DMS79 treated with DMSO at 0.1 percent for 48 hours (cell line): ENCODE measurements around the gene CCBE1.

Source experiments
- DNase-seq: peaks from one replicate; lab custom pipeline; 2025; lab: John Stamatoyannopoulos, UW

Gene CCBE1

DNA sequence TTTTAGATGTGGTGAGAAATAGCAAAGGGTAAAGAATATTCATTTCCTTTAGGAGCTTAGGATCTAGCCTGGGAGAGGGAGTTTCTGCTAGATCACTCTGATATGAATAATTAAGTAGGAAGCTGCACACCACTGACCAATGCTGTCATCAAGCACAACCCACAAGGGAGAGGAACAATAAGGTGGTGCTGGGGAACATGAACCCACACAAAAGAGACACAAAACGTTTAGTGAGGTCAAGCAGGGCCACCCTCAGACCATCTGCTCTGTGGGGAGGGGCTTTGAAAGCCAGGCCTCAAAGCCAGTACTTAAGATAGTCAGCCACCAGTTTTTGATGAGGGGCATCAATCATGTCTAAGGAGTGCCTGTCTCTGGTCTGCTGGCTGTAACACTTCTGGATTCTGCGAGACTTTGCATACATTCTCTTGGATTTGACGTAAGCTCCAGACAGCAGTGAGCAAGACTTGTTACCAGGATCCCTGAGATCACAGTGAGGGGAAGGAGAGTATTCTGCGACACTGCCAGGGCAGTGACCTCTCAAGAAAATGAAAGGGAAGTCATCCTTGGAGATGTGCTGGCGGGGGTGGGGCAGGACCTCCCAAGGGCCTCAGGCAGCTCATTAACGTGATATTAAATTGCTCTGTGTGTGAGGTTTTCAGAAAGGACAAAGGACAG is 127.0 kb downstream of the CCBE1 start:
- DNase-seq, result no peak

- DNase-seq, result no peak
Measured at GRCh38 chr18:59569390-59569791, 127.8 kb downstream of the CCBE1 start.

DNA sequence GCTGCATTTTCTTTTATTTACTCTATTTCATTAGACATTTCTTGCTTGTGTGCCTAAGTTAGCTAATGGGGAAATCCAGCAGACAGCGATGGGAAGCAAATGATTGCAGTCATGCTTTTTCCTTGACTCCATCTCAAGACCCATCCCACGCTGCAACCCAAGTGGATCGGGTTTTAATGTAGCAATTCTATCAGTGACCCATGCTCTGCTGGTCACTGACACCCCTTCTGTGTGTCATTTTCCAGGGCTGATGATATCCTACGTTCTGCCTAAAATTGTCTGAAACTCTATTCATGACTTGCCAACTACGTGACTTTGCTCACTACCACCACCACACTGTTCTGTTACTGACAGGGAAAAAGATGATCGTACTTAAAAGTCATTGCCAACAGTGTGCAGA is 129.8 kb downstream of the CCBE1 start:
- no peak for DNase-seq

- DNase-seq, result no peak
Measured at GRCh38 chr18:59566533-59566971, 130.7 kb downstream of the CCBE1 start.

DNA sequence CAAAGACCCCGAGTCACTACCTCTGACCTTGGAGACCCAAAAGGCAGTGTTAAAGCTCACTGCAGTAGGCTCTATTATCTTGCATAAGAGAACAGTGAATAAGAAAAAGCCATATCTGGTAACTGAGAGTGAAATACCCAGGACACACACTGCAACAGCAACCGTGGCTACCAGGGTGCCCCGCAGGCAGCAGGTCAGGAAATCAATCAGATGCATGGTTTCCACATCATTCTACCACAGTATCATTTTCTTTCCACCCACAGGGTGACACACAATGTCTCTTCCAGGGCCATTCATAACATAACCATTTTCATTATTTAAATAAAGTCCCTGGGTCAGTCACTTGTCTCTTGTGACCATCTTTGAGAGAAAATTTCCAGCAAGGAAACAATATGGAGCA is 131.3 kb downstream of the CCBE1 start:
- no peak for DNase-seq

DNA sequence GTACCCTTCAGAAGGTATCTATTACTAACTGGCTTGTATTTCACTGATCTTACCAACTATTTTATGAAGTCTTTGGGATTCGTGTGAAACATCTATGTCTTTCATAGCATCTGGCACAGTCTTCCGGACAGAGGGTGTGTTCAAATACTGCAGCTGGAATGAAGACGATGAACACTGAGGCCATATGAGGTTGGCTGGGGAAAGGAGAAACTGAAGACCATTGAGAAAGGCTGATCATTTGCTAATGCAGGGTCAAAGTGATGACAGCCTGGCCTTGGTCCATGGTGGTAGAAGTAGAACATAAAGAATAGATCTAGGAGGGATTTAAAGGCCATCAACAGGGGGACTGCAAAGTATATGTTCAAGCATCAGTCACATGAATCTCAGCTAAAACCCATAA is 132.7 kb downstream of the CCBE1 start:
- no peak for DNase-seq

DNA sequence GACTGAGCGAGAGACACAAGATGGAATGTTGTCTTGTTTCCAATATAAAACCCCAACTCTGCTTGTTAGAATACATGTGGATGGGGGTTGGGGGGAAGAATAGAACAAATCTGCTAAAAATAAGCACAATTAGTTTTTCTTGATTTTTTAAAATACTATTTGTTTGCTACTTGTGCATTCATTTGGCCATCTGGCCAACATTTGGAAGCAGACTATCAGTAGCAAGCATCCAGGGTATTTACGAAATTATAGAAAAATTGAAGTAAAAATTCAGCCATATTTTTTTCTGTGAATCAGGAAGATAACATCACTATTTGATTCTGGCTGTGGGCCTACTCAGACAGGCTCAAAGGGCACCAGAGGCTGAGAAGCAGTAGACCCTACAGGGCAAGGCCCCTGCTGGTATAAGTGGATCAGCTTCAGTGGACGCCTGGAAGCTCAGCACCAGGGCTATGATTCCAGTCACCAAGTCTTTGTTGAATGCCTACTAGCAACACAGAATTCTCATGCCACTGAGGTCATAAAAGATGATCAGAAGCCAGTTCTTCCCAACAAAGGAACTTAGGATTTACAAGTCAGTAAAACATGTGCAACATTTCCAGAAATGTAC is 133.9 kb downstream of the CCBE1 start:
- no peak for DNase-seq

DNA sequence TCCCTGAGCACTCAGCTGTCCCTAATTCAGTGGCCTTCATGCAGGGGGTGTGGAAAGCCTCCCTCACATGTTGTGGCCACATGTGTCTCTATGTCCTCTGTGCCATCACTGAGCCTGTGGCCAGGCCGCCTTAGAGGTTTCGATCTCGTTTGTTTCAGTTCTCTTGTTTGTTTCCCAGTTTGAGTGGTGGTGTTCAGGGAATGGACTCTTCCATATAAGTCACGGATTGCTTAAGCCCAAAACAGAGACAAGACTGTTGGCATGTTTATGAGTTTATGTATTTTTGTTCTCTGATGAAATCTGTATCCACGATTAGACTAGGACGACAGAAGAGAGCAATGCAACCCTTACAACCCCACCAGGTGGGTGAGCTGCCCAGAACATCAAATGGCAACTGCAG is 134.5 kb downstream of the CCBE1 start:
- DNase-seq, result no peak

GRCh38 chr18:59561612-59562011 is 135.6 kb downstream of the CCBE1 start:
- DNase-seq, result no peak

DNA sequence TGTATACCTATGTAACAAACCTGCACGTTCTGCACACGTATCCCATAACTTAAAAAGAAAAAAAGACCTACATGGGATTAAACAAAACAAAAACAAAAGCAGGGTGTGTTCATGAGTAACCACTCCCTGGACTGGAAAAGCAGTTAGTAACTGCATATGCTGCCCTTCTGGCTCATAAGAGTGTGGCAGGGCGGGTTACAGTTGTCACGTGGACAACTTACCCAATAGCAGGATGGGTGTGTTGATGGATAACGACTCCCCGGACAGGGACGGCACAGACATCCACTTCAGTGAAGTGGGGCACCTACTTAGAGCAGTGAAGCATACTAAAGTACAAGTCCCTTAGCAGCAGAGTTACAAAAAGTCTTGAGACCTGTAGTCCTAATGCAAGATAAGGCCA is 136.7 kb downstream of the CCBE1 start:
- DNase-seq, result no peak

- no peak for DNase-seq
Measured at GRCh38 chr18:59559528-59559927, 137.7 kb downstream of the CCBE1 start.

GRCh38 chr18:59555995-59556659 is 141.1 kb downstream of the CCBE1 start:
- DNase-seq, result no peak

GRCh38 chr18:59554796-59555335 is 142.4 kb downstream of the CCBE1 start:
- DNase-seq, result no peak

- DNase-seq, result no peak
Measured at GRCh38 chr18:59553273-59553870, 143.9 kb downstream of the CCBE1 start.

DNA sequence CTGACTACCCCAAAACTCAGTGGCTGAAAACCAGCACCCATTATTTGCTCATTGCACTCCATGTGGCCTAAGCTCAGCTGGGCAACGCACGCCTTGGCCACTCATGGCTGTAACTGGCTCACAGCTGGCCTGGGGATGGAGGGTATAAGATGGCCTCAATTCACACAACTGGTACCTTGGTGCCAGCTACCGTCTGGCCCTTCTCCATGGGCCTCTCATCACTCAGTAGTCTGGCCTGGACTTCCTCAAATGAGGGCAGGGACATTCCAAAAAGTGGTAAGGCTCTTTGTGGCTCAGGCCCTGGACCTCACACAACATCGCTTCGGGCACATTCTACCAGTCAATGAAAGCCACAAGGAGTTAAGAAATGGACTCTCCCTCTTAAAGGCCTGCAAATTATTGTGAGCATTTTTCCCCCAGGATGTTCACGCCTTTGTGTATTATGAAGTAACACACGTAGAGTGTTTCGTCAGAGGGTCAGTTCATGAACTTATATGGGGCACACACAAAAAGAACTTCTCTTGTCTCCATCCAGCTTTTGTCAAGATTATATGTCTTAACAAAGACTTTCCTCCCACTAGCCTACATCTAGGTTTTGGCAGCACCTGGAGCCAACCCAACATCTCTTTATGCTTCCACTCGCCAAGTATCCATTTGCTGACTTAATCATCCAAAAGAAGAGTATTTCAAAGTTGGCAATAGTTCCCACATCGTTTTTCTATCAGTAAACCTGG is 145.2 kb downstream of the CCBE1 start:
- no peak for DNase-seq

GRCh38 chr18:59550174-59550516 is 147.1 kb downstream of the CCBE1 start:
- DNase-seq, result no peak

DNA sequence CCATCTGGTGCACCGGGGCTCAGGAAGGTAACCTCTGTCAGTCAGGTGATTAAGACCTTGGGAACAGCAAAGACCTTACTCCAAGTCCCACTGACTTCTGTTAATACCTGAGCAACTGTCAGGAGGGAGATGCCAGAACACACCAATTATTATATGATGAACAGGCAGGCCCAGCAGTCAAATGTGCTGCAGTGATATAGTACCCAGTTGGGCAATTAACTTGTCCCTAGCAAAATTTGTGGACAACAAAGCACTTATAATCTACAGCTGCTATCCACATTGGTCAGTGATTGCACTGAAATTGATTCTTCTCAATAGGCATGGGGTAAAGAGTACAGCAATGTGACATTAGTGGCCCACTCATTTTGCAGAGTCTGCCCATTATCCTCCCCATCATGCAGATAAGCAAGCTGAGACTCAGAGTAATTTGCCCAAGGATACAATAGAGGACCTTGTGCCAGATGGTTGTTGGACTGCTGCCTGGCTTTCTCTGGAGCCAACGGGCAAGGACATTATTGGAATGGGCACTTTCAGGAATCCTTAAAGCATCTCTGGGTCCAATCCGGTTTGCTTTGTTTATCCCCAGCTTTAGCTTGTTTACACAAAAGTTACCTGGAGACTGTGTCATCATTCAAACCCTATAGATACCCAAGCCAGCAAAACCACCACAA is 147.6 kb downstream of the CCBE1 start:
- no peak for DNase-seq

- DNase-seq, result no peak
Measured at GRCh38 chr18:59547581-59548182, 149.5 kb downstream of the CCBE1 start.

- no peak for DNase-seq
Measured at GRCh38 chr18:59546188-59546587, 151.0 kb downstream of the CCBE1 start.

DNA sequence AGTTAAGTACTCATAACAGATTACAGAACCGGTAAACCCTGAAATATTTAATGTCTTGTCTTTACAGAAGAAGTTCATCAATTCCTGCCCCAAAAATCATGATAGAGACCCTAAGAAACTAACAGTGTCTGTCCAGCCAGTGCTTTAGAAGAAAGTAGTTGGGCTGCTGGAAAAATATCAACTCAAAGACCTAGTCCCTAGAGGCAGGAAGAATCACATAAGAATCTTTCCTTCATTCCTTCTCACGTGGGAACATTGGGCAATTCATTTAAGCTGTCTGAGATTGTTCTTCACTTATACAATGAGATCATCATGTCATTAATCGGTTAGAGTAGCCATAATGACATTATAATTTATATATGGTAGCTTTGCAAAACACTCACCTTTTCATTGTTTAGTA is 156.4 kb downstream of the CCBE1 start:
- DNase-seq, result no peak

GRCh38 chr18:59540346-59540745 is 156.9 kb downstream of the CCBE1 start:
- DNase-seq, result no peak
